Left colon (tissue), 2 donors: ENCODE measurements around the gene BSND. TPM values are rescaled to one million over a fixed set of nuclear protein-coding genes. Genes with fewer than 3 reads are reported as not detected.

Experiments used
- ATAC-seq: fragments of 200-7000 bp; cut with Tn5 transposase; one replicate; pipeline ENCODE4 v1.9.1; 2020; ENCODE audit warnings: mild to moderate bottlenecking, moderate library complexity
- DNase-seq, 2 donors: peaks; one replicate each; pipeline ENCODE4 v3.0.0-alpha.2; 2020
- intact Hi-C, 2 donors: fragments of 100-400 bp; cut with DNase I in 1 of 2; cut with micrococcal nuclease in 1 of 2; formaldehyde crosslinking; loops; one replicate each; pipeline versions ENCODE4 v1.11.2 to v1.14.0; 2022; cut with DNase I, micrococcal nuclease
- total RNA-seq, 2 donors: library from RNA; stranded (reverse); fragmentation: NEBNext Ultra II Directional; extraction: Animal tissue kit (Norgen Biotek cat#: 25700); gene quantifications; one replicate each; pipeline ENCODE4 v1.2.1, GENCODE V29; 2021
- donor health status: DM: no; HTN: no; CAD: no.
- donor health status: DM: yes; HTN: yes; CAD: no.

BSND gene
- total RNA-seq, 2 donors from 2014 or later: not detected

GRCh38 chr1:55038974-55039341 lies 40.2 kb downstream of the BSND start:
- no peak for DNase-seq
- no peak for ATAC-seq
- intact Hi-C loops: no loop called here

DNA sequence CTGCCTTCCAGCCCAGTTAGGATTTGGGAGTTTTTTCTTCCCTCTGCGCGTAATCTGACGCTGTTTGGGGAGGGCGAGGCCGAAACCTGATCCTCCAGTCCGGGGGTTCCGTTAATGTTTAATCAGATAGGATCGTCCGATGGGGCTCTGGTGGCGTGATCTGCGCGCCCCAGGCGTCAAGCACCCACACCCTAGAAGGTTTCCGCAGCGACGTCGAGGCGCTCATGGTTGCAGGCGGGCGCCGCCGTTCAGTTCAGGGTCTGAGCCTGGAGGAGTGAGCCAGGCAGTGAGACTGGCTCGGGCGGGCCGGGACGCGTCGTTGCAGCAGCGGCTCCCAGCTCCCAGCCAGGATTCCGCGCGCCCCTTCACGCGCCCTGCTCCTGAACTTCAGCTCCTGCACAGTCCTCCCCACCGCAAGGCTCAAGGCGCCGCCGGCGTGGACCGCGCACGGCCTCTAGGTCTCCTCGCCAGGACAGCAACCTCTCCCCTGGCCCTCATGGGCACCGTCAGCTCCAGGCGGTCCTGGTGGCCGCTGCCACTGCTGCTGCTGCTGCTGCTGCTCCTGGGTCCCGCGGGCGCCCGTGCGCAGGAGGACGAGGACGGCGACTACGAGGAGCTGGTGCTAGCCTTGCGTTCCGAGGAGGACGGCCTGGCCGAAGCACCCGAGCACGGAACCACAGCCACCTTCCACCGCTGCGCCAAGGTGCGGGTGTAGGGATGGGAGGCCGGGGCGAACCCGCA lies 40.8 kb downstream of the BSND start, which contains the start of gene PCSK9:
Gene PCSK9 (plus strand): TSS at position 207 of the 741 bp plus-strand sequence. CDS start 290 bp downstream, at position 497.
- DNase-seq: peak; percentile 63 to 70
- intact Hi-C loops: no loop called here
- ATAC-seq: peak; percentile 69

DNA sequence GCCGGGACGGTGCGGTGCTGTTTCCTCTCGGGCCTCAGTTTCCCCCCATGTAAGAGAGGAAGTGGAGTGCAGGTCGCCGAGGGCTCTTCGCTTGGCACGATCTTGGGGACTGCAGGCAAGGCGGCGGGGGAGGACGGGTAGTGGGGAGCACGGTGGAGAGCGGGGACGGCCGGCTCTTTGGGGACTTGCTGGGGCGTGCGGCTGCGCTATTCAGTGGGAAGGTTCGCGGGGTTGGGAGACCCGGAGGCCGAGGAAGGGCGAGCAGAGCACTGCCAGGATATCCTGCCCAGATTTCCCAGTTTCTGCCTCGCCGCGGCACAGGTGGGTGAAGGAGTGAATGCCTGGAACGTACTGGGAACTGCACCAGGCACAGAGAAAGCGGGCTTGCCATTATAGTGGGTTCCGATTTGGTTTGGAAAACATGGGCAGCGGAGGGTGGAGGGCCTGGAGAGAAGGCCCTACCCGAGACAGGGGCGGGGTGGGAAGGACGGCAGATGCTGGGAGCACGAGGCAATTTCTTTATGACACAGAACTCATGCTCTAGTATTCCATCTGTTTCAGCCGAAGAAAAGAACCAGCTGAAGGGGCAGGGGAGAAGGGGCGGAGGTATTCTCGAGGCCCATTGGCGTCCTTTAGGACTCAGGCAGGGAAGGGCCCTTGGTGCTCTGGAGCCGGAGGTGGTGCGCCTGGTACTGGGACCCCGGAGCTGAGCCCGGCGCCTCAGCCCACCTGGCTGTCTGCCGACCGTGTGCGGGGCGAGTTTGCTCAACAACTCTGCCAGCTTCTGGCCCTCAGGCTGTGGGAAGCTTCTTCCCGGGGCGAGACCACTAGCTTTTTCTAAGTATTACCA lies 41.6 kb downstream of the BSND start:
- ATAC-seq (peak; percentile 47), DNase-seq (peak in 1 of 2 donors; percentile 35)
- intact Hi-C loops: no loop called here

- no peak for ATAC-seq
- intact Hi-C loops: no loop called here
- no peak for DNase-seq
These were observed 42.3 kb downstream of the BSND start for GRCh38 chr1:55040933-55041494.

- DNase-seq (no peak), ATAC-seq (no peak)
- intact Hi-C loops: no loop called here
These were observed 42.9 kb downstream of the BSND start for GRCh38 chr1:55041613-55042012.

DNA sequence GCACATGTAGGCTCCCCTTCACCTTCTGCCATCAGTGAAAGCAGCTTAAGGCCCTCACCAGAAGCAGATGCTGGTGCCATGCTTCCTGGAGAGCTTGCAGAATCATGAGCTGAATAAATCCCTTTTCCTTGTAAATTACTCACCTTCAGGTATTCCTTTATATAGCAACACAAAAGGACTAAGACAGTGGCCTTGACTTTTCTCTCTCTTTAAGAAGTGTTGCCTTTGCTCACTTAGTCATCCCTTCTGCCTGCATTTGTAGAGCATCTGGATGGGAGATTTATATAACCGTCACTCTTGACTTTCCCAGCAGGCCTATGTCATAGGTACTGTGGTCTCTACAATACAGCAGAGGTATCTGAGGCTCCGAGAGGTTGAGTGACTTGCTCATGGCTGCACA lies 44.3 kb downstream of the BSND start:
- intact Hi-C loops: no loop called here
- DNase-seq: no peak
- no peak for ATAC-seq

GRCh38 chr1:55043726-55044125 lies 45.0 kb downstream of the BSND start:
- DNase-seq: no peak
- no peak for ATAC-seq
- intact Hi-C loops: no loop called here

GRCh38 chr1:55044617-55045397 lies 46.1 kb downstream of the BSND start:
- no peak for ATAC-seq
- intact Hi-C loops: no loop called here
- DNase-seq: no peak

GRCh38 chr1:55045430-55045829 lies 46.7 kb downstream of the BSND start:
- DNase-seq: no peak
- ATAC-seq: no peak
- intact Hi-C loops: no loop called here

DNA sequence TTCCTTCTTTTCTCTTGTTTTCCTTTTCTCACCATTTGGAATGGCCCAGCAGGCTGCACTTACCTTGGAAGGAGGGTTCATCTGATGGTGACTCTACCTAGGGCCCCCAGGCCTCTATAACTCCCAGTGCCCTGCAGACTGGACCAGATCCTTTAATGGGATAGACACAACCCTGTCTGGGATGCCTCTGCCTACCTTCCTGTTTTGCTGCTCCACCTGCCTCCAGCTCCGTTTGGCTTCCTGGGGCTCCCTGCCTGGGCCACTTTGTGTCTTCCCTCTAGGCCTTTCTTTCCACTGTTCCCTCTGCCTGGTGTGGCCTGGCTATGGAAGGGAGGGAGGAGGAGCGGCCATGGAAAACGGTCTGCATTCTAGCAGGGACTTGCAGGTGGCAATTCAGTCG lies 48.1 kb downstream of the BSND start:
- no peak for DNase-seq
- intact Hi-C loops: no loop called here

GRCh38 chr1:55047611-55048010 lies 48.9 kb downstream of the BSND start:
- intact Hi-C loops: no loop called here
- DNase-seq: no peak
- no peak for ATAC-seq

More for the DNA sequence above, 48.1 kb downstream of the BSND start:
- ATAC-seq: no peak

DNA sequence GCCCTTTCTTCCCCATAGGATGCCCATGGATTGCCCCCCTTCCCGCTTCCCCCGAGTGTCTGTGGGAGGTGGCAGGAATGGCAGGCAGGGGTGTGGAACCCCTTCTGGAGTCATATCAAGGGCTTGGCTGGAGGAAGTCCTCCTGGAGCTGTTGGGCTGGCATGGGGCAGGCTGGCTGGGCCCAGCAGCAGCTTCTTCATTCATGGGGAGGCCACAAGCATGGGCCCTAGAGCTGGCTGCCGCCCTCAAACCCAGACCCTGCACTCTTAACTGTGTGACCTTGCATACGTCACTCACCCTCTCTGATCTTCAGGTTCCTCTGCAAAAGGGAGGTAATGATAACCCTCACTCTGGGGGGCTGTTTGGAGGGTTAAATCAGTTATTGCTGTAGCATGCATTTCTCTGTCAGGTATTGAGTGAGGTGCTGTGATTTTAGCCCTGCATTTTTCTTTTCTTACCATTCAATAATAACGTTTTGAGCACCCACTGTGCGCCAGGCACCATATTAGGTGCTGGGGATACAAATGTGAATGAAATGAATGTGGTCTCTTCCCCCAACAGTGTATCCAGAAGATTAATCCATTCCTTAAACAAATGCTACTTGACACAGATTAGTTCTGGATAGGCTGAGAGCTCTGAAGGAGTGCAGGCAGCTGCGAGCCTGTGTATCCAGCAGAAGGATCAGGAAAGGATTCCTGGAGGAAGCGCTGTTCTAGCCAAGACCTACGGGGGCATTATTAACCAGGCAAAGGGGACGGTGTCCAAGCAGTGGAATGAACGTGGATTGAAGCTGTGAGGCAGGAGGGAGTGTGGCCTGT lies 49.9 kb downstream of the BSND start:
- ATAC-seq: no peak
- DNase-seq: no peak
- intact Hi-C loops: no loop called here

DNA sequence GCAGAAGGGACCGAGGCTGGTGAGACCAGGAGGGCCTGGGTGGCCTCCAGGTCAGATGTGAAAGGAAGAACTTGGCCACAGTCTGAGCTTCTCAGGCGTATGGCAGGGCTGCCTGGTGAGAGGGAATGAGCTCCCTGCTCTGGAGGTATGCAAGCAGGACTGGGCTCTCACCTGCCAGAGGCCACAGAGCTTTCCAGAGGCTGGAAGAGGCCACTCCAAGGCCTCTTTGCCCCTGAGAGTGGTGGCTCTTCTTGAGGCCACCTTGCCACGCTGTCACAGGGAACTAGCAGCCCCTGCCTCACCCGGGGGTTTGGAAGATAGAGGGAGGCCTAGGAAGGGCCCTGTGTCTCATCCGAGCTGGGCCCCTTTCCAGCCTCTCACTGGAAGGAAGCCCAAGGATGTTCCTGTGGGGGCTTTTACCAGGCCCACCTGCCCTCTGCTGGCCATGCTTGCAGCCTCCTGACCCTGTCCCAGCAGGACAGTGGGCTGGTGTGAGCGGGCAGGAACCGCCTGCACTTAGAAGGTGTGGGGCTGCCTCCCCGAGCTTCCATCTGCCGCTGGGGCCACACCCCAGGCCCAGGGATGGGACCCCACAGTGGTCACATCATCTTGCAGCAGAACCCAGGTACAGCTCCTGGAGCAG lies 50.7 kb downstream of the BSND start:
- no peak for DNase-seq
- intact Hi-C loops: no loop called here
- no peak for ATAC-seq

GRCh38 chr1:55049914-55050278 lies 51.2 kb downstream of the BSND start:
- intact Hi-C loops: no loop called here
- ATAC-seq: peak; percentile 53

GRCh38 chr1:55050283-55050682 lies 51.5 kb downstream of the BSND start:
- peak; percentile 9 for ATAC-seq
- intact Hi-C loops: no loop called here
- DNase-seq: no peak

More at GRCh38 chr1:55049914-55050278, 51.2 kb downstream of the BSND start:
- no peak for DNase-seq

DNA sequence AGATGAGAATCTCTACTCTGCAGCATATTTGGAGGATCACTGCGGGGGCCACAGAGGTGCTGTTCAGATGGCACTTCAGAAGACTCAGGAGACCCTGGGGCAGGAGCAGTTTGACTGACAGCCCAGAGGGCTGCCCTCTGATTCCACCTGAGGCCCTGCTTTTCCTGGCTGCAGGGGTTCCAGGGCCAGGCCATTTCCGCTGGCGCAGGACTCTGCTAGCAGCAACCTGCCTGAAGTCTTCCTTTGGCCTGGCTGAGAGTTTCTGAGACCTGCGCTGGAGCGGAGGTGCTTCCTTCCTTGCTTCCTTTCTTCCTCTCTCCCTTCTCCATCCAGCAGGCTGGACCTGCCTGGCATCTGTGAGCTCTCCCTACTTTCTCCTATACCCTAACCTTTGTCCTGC lies 52.4 kb downstream of the BSND start:
- DNase-seq (no peak), ATAC-seq (no peak)
- intact Hi-C loops: no loop called here

- intact Hi-C loops: no loop called here
- ATAC-seq (no peak), DNase-seq (no peak)
These were observed 52.9 kb downstream of the BSND start for GRCh38 chr1:55051621-55052020.
